Thymus (tissue), 11 donors: Measurements from ENCODE around the gene PGA5. TPM values are rescaled to one million over a fixed set of nuclear protein-coding genes. Genes with fewer than 3 reads are reported as not detected.

Experiments used
- DNase-seq, 9 donors: peaks; one replicate each; pipeline ENCODE4 v3.0.0-alpha.2; 2013; ENCODE audit warnings: low spot score in 9 of 9, low read depth in 6 of 9, missing footprints in 1 of 9
- H3K27ac ChIP-seq, 2 donors: one replicate each; pipeline ENCODE4 v1.5.1; 2013; ENCODE audit warnings: control low read depth in 1 of 2, low read depth in 1 of 2, low read length in 1 of 2, mild to moderate bottlenecking in 1 of 2, moderate library complexity in 1 of 2
- H3K27me3 ChIP-seq, 2 donors: one replicate each; pipeline ENCODE4 v1.5.1; 2013; ENCODE audit warnings: low read length in 1 of 2; ENCODE audit not compliant: control insufficient read depth in 2 of 2, insufficient read depth in 1 of 2
- H3K36me3 ChIP-seq, 2 donors: one replicate each; pipeline ENCODE4 v1.5.1; 2013; ENCODE audit warnings: low read length in 1 of 2, mild to moderate bottlenecking in 1 of 2, moderate library complexity in 1 of 2; ENCODE audit not compliant: control insufficient read depth in 2 of 2, insufficient read depth in 2 of 2
- H3K4me1 ChIP-seq, 2 donors: one replicate each; pipeline ENCODE4 v1.5.1; 2013; ENCODE audit warnings: low read length in 2 of 2; ENCODE audit not compliant: control insufficient read depth in 2 of 2, insufficient read depth in 2 of 2
- H3K4me3 ChIP-seq, 2 donors: one replicate each; pipeline ENCODE4 v1.5.1; 2013; ENCODE audit warnings: low read length in 2 of 2, control low read depth in 1 of 2, mild to moderate bottlenecking in 1 of 2
- H3K9me3 ChIP-seq, 2 donors: one replicate each; pipeline ENCODE4 v1.5.1; 2013; ENCODE audit warnings: low read length in 1 of 2, mild to moderate bottlenecking in 1 of 2; ENCODE audit not compliant: control insufficient read depth in 2 of 2, insufficient read depth in 1 of 2
- WGBS: extraction: QIAGEN DNeasy Blood & Tissue Kit; methylation state at CpG from one replicate; pipeline ENCODE4 v1.1.7; 2013; 5-methylcytosine and 5-hydroxymethylcytosine counted together
- polyA plus RNA-seq: library from polyadenylated mRNA; stranded (reverse); fragments of 200-250 nt; gene quantifications from one replicate; pipeline ENCODE4 v1.2.3, GENCODE V29; 2013
- total RNA-seq: library from RNA; stranded (reverse); fragments of 120-200 nt; gene quantifications from one replicate; pipeline ENCODE4 v1.2.4, GENCODE V29; 2013
- donor health status: healthy.

Gene PGA5
- total and polyA plus RNA-seq, 2 donors = 0.19 to 1.4 TPM

GRCh38 chr11:61256710-61257482 is 15.9 kb downstream of the PGA5 start:
- Histone ChIP-seq H3K4me3 (no peak overlapping the region), H3K4me1 (no peaks in the 10 kb centered on the region), H3K36me3 (peaks cover 7 to 13% of the 10 kb centered on the region in 2 donors), H3K27ac (no peak overlapping the region), H3K27me3 (no peaks in the 10 kb centered on the region), H3K9me3 (no peaks in the 10 kb centered on the region)
- DNase-seq = no peak
- WGBS = 98% methylated on average over 18 of the region's 18 CpGs

- H3K4me3 ChIP-seq = no peak overlapping the region
- 96% methylated on average over 9 of the region's 9 CpGs for WGBS
- H3K9me3 ChIP-seq = no peaks in the 10 kb centered on the region
- peaks cover 7 to 13% of the 10 kb centered on the region in 2 donors for H3K36me3 ChIP-seq
- H3K27me3 ChIP-seq = no peaks in the 10 kb centered on the region
- no peak overlapping the region for H3K27ac ChIP-seq
- no peak for DNase-seq
- no peaks in the 10 kb centered on the region for H3K4me1 ChIP-seq
These were observed 17.6 kb downstream of the PGA5 start for GRCh38 chr11:61258546-61258945.

- Histone ChIP-seq H3K36me3 (peaks cover 7 to 14% of the 10 kb centered on the region in 2 donors), H3K9me3 (no peaks in the 10 kb centered on the region), H3K27ac (no peak overlapping the region), H3K4me1 (no peaks in the 10 kb centered on the region), H3K4me3 (no peak overlapping the region), H3K27me3 (no peaks in the 10 kb centered on the region)
- WGBS = 98% methylated on average over 6 of the region's 6 CpGs
- DNase-seq = no peak
These were observed 18.4 kb downstream of the PGA5 start for GRCh38 chr11:61259363-61259762.

- WGBS = over 99% methylated on average over 6 of the region's 6 CpGs
- no peaks in the 10 kb centered on the region for H3K9me3 ChIP-seq
- H3K4me1 ChIP-seq = no peaks in the 10 kb centered on the region
- no peak for DNase-seq
- H3K27ac ChIP-seq = no peak overlapping the region
- no peaks in the 10 kb centered on the region for H3K27me3 ChIP-seq
- H3K4me3 ChIP-seq = no peak overlapping the region
- peaks cover 5 to 8% of the 10 kb centered on the region in 2 donors for H3K36me3 ChIP-seq
These were observed 23.4 kb downstream of the PGA5 start for GRCh38 chr11:61264371-61264770.

- DNase-seq = no peak
- whole genome bisulfite sequencing = 97% methylated on average over 14 of the region's 14 CpGs
- H3K4me1 ChIP-seq = no peaks in the 10 kb centered on the region
These were observed 23.8 kb downstream of the PGA5 start for GRCh38 chr11:61264795-61265194.

GRCh38 chr11:61265357-61265756 is 24.4 kb downstream of the PGA5 start:
- DNase-seq = no peak
- H3K9me3 ChIP-seq = no peaks in the 10 kb centered on the region
- peaks cover 3 to 8% of the 10 kb centered on the region in 2 donors for H3K36me3 ChIP-seq
- H3K27me3 ChIP-seq = no peaks in the 10 kb centered on the region
- no peak overlapping the region for H3K27ac ChIP-seq
- H3K4me3 ChIP-seq = no peak overlapping the region
- H3K4me1 ChIP-seq = no peaks in the 10 kb centered on the region
- WGBS = 98% methylated on average over 14 of the region's 14 CpGs

More at GRCh38 chr11:61264795-61265194, 23.8 kb downstream of the PGA5 start:
- Histone ChIP-seq H3K4me3 (no peak overlapping the region), H3K27ac (no peak overlapping the region), H3K9me3 (no peaks in the 10 kb centered on the region), H3K27me3 (no peaks in the 10 kb centered on the region), H3K36me3 (peaks cover 3 to 8% of the 10 kb centered on the region in 2 donors)

- Histone ChIP-seq H3K9me3 (no peaks in the 10 kb centered on the region), H3K27ac (no peak overlapping the region), H3K27me3 (no peaks in the 10 kb centered on the region), H3K36me3 (peaks cover 3 to 12% of the 10 kb centered on the region in 2 donors), H3K4me3 (no peak overlapping the region), H3K4me1 (no peaks in the 10 kb centered on the region)
- WGBS = 94% methylated on average over 4 of the region's 4 CpGs
- DNase-seq = no peak
These were observed 25.6 kb downstream of the PGA5 start for GRCh38 chr11:61266602-61267001.

GRCh38 chr11:61267437-61267841 is 26.5 kb downstream of the PGA5 start:
- Histone ChIP-seq H3K9me3 (no peaks in the 10 kb centered on the region), H3K4me1 (no peaks in the 10 kb centered on the region), H3K36me3 (peaks cover 6 to 12% of the 10 kb centered on the region in 2 donors), H3K27me3 (no peaks in the 10 kb centered on the region), H3K4me3 (no peak overlapping the region), H3K27ac (no peak overlapping the region)
- 93% methylated on average over 6 of the region's 6 CpGs for WGBS
- no peak for DNase-seq

GRCh38 chr11:61268588-61269250 is 27.7 kb downstream of the PGA5 start:
- Histone ChIP-seq H3K27ac (no peak overlapping the region), H3K9me3 (no peaks in the 10 kb centered on the region), H3K4me3 (no peak overlapping the region), H3K36me3 (peaks cover 6 to 16% of the 10 kb centered on the region in 2 donors), H3K4me1 (no peaks in the 10 kb centered on the region), H3K27me3 (no peaks in the 10 kb centered on the region)
- no peak for DNase-seq
- WGBS = 96% methylated on average over 15 of the region's 15 CpGs
